ENCODE measurements around the gene SBF1.

GRCh38 chr22:50520826-50521453 is 46.1 kb upstream of the SBF1 start:
- TF ChIP-seq CTCF (IDR thresholded peaks at IDR 0.05; ENCODE audit: low read depth, low read length) (no peak), EZH2phosphoT487 (IDR thresholded peaks at IDR 0.05; ENCODE audit: low read depth) (no peak)
